Mammary epithelial cell (primary cell): Measurements from ENCODE around the gene PPP1R13B.
"Not testable (repeated sequence)": the region's sequence is repeated elsewhere in the genome, so short reads cannot be mapped to it uniquely, and the experiment has no call there.

Experiments
- EZH2 ChIP-seq: IDR thresholded peaks from 2 replicates; pipeline ENCODE4 v1.6.1; 2012; ENCODE audit warnings: low read length, inconsistent platforms, borderline replicate concordance
- TF ChIP-seq, protein P1 (sequence below), 2 donors: IDR thresholded peaks in 1 of 2; conservative IDR thresholded peaks in 1 of 2; 2 replicates each; pipeline ENCODE4 v1.5.1; 2011 to 2012; ENCODE audit warnings: inconsistent platforms in 2 of 2, low read length in 2 of 2, mild to moderate bottlenecking in 2 of 2, control low read depth in 1 of 2, low read depth in 1 of 2; ENCODE audit not compliant: insufficient read depth in 1 of 2; ENCODE audit errors: extremely low read depth in 1 of 2

DNA sequence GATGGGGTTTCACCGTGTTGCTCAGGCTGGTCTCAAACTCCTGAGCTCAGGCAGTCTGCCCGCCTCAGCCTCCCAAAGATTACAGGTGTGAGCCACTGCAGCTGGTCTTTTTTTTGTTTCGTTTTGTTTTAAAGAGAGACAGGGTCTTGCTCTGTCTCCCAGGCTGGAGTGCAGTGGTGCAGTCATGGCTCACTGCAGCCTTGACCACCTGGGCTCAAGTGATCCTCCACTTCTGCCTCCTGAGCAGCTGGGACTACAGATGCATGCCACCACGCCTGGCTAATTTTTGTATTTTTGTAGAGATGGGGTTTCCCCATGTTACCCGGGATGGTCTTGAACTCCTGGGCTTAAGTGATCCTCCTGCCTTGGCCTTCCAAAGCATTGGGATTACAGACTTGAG is 155.7 kb downstream of the PPP1R13B start:
- TF ChIP-seq, protein P1, sequence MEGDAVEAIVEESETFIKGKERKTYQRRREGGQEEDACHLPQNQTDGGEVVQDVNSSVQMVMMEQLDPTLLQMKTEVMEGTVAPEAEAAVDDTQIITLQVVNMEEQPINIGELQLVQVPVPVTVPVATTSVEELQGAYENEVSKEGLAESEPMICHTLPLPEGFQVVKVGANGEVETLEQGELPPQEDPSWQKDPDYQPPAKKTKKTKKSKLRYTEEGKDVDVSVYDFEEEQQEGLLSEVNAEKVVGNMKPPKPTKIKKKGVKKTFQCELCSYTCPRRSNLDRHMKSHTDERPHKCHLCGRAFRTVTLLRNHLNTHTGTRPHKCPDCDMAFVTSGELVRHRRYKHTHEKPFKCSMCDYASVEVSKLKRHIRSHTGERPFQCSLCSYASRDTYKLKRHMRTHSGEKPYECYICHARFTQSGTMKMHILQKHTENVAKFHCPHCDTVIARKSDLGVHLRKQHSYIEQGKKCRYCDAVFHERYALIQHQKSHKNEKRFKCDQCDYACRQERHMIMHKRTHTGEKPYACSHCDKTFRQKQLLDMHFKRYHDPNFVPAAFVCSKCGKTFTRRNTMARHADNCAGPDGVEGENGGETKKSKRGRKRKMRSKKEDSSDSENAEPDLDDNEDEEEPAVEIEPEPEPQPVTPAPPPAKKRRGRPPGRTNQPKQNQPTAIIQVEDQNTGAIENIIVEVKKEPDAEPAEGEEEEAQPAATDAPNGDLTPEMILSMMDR (conservative IDR thresholded peaks at IDR 0.05 in 1 of 2, IDR thresholded peaks at IDR 0.05 in 1 of 2; ENCODE audit: extremely low read depth in 1 of 2, insufficient read depth in 1 of 2, low read depth in 1 of 2, low read length in 2 of 2): not testable (repeated sequence)
- not testable (repeated sequence) for TF ChIP-seq EZH2
